NCI-H128 (cell line): ENCODE results near the gene LHX6.

Experiments
- DNase-seq: peaks from one replicate; lab custom pipeline; 2025; ENCODE audit not compliant: unreplicated experiment; lab: John Stamatoyannopoulos, UW

LHX6 gene

GRCh38 chr9:122228568-122229484 is at the start of gene LHX6:
TSS of gene LHX6 (minus strand) at chr9:122228957. CDS start at chr9:122228740, 217 bp downstream.
- DNase-seq = no peak

DNA sequence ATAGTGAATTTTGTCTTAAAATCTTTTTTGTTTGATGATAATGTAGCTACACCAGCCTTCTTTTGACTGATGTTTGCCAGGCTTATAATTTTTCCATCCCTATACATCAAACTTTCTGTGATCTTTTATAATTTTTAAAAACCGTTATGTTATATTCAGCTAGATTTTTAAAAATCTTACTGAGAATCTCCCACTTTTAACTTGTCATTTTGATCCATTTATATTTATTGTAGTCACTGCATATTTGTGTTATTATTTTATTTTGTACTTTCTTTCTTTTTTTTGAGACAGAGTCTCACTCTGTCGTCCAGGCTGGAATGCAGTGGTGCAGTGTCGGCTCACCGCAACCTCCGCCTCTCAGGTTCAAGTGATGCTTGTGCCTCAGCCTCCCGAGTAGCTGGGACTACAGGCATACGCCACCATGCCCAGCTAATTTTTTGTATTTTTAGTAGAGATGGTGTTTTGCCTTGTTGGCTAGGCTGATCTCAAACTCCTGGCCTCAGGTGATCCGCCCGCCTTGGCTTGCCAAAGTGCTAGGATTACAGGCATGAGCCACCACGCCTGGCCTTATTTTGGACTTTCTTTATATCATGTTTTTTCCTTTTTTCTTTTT is 48.6 kb upstream of the LHX6 start:
- DNase-seq = no peak

- DNase-seq = no peak
Measured at GRCh38 chr9:122276096-122276495, 47.3 kb upstream of the LHX6 start.

DNA sequence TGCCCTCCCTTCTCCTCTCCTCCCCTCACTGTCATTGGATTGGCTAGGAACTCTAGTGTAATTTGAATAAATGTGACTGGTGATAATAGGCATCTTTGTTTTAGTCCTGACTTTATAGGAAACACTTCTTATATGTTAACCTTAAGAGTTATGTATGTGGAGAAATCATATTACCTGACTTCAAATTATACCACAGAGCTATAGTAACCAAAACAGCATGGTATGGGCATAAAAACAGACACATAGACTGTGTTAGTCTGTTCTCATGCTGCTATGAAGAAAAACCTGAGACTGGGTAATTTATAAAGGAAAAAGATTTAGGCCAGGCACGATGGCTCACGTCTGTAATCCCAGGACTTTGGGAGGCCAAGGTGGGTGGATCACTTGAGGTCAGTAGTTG is 45.3 kb upstream of the LHX6 start:
- no peak for DNase-seq

DNA sequence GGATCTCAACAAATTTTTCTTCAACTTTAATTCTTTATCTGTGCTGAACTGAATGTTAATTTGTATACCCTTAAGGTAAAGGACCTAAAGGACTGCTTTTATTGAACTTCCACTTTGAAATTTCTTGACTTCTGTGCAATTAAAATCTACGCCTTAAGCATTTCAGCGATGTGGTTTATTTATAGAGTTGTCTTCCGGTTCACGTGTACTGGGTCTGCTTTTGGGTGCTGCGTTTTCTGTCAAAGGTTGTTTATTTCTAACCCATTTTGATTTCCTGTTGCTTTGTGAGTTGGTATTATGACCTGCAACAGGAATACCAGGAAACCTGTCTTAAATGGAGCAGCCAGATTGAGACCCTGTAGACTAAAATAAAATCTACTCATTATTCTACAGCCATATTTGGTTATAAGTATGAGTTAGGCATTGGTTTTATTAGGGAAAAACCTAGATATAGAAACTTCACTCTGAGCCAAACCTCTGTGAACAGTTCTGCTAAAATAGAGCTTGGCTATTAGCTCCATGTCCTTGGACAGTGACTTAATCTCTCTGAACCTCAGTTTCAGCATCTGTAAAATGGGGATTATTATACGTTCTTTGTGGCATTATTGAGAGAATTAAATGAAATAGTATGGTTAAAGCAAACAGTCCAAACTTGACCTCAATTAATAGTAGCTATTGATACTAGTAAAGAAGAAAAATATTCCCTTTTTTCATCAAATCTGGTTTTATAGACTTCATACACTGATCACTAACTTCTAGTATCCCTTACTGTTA is 39.5 kb upstream of the LHX6 start:
- no peak for DNase-seq

- DNase-seq = no peak
Measured at GRCh38 chr9:122265149-122265915, 36.6 kb upstream of the LHX6 start.

DNA sequence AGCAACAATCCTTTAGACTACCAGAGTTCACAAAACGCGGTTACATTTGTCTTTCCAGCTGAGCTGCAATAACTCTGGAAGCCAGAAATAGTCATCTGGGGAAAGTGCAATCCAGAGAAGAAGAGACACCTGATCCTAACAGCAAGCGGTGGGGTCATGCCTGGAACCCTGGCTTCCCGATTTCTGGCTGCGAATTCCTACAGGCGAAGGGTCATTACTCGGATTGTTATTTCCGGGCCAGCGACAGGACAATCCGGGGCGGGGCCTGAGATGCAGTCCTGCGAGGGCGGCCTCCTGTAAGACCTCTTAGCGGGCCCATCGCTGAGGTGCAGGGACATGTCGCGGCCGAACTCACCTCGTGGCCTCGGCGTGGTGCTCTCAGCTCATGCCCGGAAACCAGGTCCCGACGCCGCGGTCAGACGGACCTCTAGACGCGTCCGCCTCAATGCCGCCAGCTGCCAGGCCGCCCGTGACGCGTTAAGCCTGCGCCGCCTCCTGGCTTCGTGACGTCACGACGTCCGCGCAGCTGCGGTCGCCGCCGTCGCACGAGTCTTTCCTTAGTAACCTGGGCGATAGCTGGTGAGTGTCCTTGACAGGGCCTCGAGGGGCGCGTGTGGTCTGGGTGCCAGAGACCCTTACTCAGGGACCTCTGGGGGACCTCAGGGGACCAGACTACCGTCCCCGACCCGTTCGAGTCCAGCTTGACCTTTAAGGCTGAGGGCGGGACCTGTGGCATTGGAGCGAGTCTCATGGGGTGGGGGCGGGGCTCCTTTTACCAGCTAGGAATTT is 35.8 kb upstream of the LHX6 start, which contains the start of the genes MRRF and RBM18:
Gene MRRF (plus strand): TSS at position 523 of the 789 bp plus-strand sequence. CDS start 6,010 bp downstream, outside the sequence.
Gene RBM18 (minus strand): TSS at position 481 of the 789 bp plus-strand sequence. CDS start 3,348 bp downstream, outside the sequence.
- peak; percentile 68 for DNase-seq

GRCh38 chr9:122263699-122264349 is 35.1 kb upstream of the LHX6 start:
- no peak for DNase-seq

DNA sequence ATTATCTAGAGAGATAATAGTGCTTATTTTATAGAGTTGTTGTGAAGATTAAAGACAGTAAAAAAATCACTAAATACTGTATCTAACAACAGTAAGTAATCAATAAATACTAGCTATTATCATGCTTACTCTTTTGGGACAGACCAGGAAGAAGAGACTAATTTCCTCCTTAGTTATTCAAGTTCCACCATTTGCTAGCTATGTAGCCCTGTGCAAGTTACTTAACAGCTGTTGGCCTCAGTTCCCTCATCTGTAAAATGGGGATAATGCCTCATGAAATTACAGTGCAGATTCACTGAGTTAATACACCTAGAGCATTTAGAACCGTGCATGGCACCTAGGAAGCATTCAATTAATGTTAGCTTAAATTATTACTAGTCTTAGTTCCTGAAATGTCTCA is 33.3 kb upstream of the LHX6 start:
- DNase-seq = no peak

DNA sequence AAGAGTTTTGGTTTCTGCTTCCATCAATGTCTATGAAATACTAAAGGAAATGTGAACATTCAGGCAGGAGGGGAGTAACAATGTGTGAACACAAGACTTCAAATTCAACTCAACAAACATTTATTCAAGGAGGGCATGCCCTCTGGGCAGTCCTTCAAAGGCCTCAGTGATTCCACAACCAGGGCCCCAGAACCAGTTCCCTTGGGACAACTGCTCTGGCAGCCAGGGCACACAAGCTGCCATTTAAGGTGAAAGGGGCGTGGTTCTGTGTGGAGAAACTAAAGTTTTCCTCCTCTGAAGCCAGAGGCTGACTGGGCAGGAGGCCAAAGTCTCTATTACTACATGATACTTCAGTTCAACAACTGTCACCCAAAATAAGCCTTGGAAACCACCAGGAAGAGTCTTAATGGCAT is 32.7 kb upstream of the LHX6 start:
- DNase-seq = peak; percentile 26

DNA sequence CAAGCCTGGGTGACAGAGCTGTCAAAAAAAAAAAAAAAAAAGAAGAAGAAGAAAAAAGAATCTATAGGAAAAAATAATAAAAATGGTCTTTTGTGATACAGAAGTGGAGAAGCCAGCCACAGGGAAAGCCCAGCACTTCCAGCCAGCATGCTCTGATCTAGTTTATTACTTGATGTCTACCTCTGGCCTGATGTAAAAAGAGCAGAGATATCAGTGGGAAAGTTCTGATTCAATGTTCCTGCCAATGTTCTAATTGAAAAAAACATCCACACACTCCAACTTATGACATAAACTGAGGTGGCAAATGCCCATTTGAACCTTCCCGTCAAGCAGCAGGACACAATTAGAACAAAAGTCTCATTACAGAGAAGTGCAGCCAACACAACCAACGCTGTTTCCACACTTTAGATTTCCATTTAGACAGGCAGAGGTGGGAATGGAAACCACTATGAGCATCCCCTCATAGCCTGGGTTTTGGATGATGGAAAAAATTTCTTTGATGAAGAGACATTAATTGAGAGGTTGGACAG is 30.2 kb upstream of the LHX6 start:
- DNase-seq = no peak

GRCh38 chr9:122256206-122256605 is 27.4 kb upstream of the LHX6 start:
- no peak for DNase-seq

GRCh38 chr9:122254761-122255160 is 26.0 kb upstream of the LHX6 start:
- no peak for DNase-seq

DNA sequence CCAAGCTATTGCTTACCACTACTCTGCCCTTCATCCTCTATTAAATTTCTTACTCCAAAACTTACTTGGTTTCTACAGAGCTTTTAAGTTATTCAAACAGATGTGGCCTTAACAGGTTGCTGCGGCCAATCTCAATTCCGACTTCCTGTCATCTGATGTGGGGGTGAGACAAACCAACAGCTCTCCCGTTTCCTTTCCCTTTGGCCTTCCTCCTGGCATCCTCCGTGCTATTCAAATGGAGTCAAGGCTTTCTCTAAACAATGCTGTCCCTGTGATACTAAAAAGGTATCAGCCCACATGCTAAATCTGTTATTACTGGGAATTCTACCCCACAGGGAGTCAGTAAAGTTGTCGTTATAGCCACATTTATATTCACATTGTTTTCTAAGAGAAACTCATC is 24.0 kb upstream of the LHX6 start:
- DNase-seq = no peak

DNA sequence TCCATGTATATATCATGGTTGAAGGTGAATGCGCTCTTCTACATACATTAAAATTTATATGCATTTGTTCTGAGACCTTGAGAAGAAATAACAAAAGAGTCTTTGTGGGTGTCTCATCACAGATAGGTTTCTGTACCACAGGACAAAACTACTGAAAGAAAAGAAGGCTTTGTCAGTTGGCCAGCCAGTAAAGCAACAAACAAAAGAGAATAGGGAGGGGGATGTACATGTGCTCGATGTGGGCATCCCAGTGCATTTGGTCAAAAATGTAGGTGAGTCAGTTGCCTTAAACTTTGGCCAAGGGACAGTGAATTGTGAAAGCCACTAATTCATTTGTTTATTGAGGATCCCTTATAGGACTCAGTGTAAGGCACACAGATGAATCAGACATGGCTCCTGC is 22.6 kb upstream of the LHX6 start:
- no peak for DNase-seq

DNA sequence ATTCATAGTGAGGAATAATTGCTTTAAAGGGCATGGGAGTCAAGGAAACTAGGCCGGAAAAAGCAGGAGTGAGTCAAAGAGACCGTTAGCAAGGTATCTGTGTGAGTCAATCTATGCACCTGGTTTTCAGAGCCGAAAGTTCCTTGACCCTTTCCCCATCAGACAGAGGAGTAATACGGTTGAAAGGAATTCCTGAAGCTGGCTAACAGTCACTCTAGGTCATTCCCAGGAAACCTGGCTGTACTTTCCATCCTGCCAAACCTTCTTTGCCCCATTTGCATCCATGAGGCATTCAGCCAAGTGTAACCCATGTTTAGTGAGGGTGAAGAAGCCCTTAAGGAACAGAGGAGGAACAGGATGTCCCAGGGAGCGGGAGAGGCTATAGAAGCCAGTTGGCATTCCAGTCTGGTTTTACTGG is 19.7 kb upstream of the LHX6 start:
- no peak for DNase-seq

DNA sequence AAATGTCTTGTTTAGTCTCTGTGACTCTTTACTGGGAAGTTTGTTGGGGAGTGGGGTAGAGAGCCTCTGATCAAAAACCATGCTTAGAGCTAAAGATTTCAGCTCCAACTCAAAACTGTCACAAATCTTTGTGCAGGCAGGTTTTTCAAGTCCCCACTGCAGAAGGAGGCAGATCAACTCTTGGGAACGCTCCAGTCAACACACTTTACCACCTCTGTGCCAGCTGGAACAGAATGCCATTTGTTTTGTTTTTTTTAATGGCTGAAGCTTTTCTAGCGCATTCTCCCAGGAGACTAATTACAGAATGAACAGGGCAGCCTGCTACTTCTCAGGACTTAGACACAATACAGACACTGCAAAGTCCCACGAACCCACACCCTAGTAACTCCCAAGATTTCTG is 17.9 kb upstream of the LHX6 start:
- no peak for DNase-seq

- no peak for DNase-seq
Measured at GRCh38 chr9:122244349-122244748, 15.6 kb upstream of the LHX6 start.

- no peak for DNase-seq
Measured at GRCh38 chr9:122239722-122240121, 11.0 kb upstream of the LHX6 start.
